ENCODE data around the gene IDUA.
A peak's percentile ranks its signal among the peaks of the same experiment; 100 is the strongest.
"Not testable (repeated sequence)": the region's sequence is repeated elsewhere in the genome, so short reads cannot be mapped to it uniquely, and the experiment has no call there.

IDUA gene

GRCh38 chr4:967113-968104 lies 19.4 kb upstream of the IDUA start:
- DNase-seq: no peak

- no peak for DNase-seq
Observed at GRCh38 chr4:968221-968620, 18.6 kb upstream of the IDUA start.

GRCh38 chr4:968621-969394 lies 18.0 kb upstream of the IDUA start:
- no peak for DNase-seq

- DNase-seq: no peak
Observed at GRCh38 chr4:970046-970745, 16.6 kb upstream of the IDUA start.

- no peak for DNase-seq
Observed at GRCh38 chr4:970854-971520, 15.9 kb upstream of the IDUA start.

GRCh38 chr4:971666-972500 lies 15.0 kb upstream of the IDUA start:
- no peak for DNase-seq

- DNase-seq: no peak
Observed at GRCh38 chr4:972651-973424, 14.0 kb upstream of the IDUA start.

- peak; percentile 84 to 87 for DNase-seq
Observed at GRCh38 chr4:973431-974397, 13.1 kb upstream of the IDUA start, which contains the start of gene DGKQ. Gene DGKQ, minus strand, starts transcription at chr4:973569. Its CDS starts 87 bp downstream, at chr4:973482.

- no peak for DNase-seq
Observed at GRCh38 chr4:974668-975067, 12.2 kb upstream of the IDUA start.

GRCh38 chr4:976016-976415 lies 10.8 kb upstream of the IDUA start:
- DNase-seq: not testable (repeated sequence)

- no peak for DNase-seq
Observed at GRCh38 chr4:978957-979701, 7.7 kb upstream of the IDUA start.

- DNase-seq: no peak
Observed at GRCh38 chr4:982291-982690, 4.6 kb upstream of the IDUA start.

GRCh38 chr4:982814-983213 lies 4.0 kb upstream of the IDUA start:
- DNase-seq: no peak

- DNase-seq: no peak
Observed at GRCh38 chr4:984336-985054, 2.3 kb upstream of the IDUA start.

GRCh38 chr4:985123-985830 lies 1.6 kb upstream of the IDUA start:
- DNase-seq: no peak

- DNase-seq: no peak
Observed at GRCh38 chr4:986428-986878, 391 bp upstream of the IDUA start.
